MM.1S (cell line): ENCODE data around the gene GRIN3B.

Experiments used
- CTCF ChIP-seq: fragments of 300-600 bp; sonication (generic); IDR thresholded peaks from 2 replicates; pipeline ENCODE4 v1.5.1; 2016; ENCODE audit warnings: antibody characterized with exemption, low read length, mixed read lengths
- EZH2 ChIP-seq: fragments of 300-600 bp; sonication (generic); optimal IDR thresholded peaks from 2 replicates; pipeline ENCODE3; 2017; ENCODE audit warnings: low read depth, mild to moderate bottlenecking, antibody characterized with exemption, low read length, mixed read lengths

GRCh38 chr19:1028062-1028926 is 28.1 kb downstream of the GRIN3B start:
- TF ChIP-seq EZH2 = no peak
- TF ChIP-seq CTCF = no peak
